NCI-H1694 treated with DMSO at 0.1 percent for 48 hours (cell line): ENCODE data around the gene EGLN2.
"Not testable (repeated sequence)": the region's sequence is repeated elsewhere in the genome, so short reads cannot be mapped to it uniquely, and the experiment has no call there.

Experiments
- DNase-seq: peaks from one replicate; lab custom pipeline; 2025; lab: John Stamatoyannopoulos, UW

Gene EGLN2

GRCh38 chr19:40776932-40777644 lies 21.9 kb upstream of the EGLN2 start:
- peak; percentile 88 for DNase-seq

GRCh38 chr19:40777645-40777936 lies 21.4 kb upstream of the EGLN2 start:
- DNase-seq, result no peak

- DNase-seq, result peak; percentile 99
These were observed 20.9 kb upstream of the EGLN2 start, which contains the start of gene RAB4B for GRCh38 chr19:40777937-40778705. Gene RAB4B (plus strand): TSS chr19:40778247. CDS start chr19:40778376, 129 bp downstream.

- DNase-seq, result no peak
These were observed 20.2 kb upstream of the EGLN2 start for GRCh38 chr19:40778706-40779284.

- DNase-seq, result no peak
These were observed 18.4 kb upstream of the EGLN2 start for GRCh38 chr19:40780582-40780981.

GRCh38 chr19:40781140-40781539 lies 17.9 kb upstream of the EGLN2 start:
- no peak for DNase-seq

GRCh38 chr19:40783711-40784110 lies 15.3 kb upstream of the EGLN2 start:
- no peak for DNase-seq

GRCh38 chr19:40784146-40784545 lies 14.8 kb upstream of the EGLN2 start:
- not testable (repeated sequence) for DNase-seq

GRCh38 chr19:40785526-40785925 lies 13.5 kb upstream of the EGLN2 start:
- DNase-seq, result no peak

- DNase-seq, result no peak
These were observed 12.6 kb upstream of the EGLN2 start for GRCh38 chr19:40786060-40787037.

GRCh38 chr19:40791349-40791748 lies 7.6 kb upstream of the EGLN2 start:
- no peak for DNase-seq

- no peak for DNase-seq
These were observed 7.0 kb upstream of the EGLN2 start for GRCh38 chr19:40791996-40792395.

GRCh38 chr19:40797166-40797962 lies 1.6 kb upstream of the EGLN2 start:
- DNase-seq, result no peak

GRCh38 chr19:40797963-40798682 lies 868 bp upstream of the EGLN2 start:
- DNase-seq, result no peak

GRCh38 chr19:40799558-40800338 lies 757 bp downstream of the EGLN2 start:
- DNase-seq, result no peak

GRCh38 chr19:40800339-40800996 lies 1.5 kb downstream of the EGLN2 start:
- no peak for DNase-seq

- no peak for DNase-seq
These were observed 2.0 kb downstream of the EGLN2 start for GRCh38 chr19:40800997-40801377.

GRCh38 chr19:40801426-40802299 lies 2.7 kb downstream of the EGLN2 start:
- no peak for DNase-seq
